Type B pancreatic cell (in vitro differentiated cells): Measurements from ENCODE around the gene TMUB1. TPM values are rescaled to one million over a fixed set of nuclear protein-coding genes. Genes with fewer than 3 reads are reported as not detected.

Experiments used
- DNase-seq: peaks from one replicate; pipeline ENCODE4 v3.0.0; 2021; ENCODE audit warnings: mixed read lengths; ENCODE audit not compliant: unreplicated experiment; ENCODE audit errors: extremely low spot score
- H3K27ac Mint-ChIP-seq: 2 replicates; pipeline ENCODE4 v1.8.0; 2021; ENCODE audit warnings: mild to moderate bottlenecking, mixed read lengths
- H3K27me3 Mint-ChIP-seq: 2 replicates; pipeline ENCODE4 v1.8.0; 2021; ENCODE audit warnings: mixed read lengths
- H3K36me3 Mint-ChIP-seq: 2 replicates; pipeline ENCODE4 v1.8.0; 2021; ENCODE audit warnings: mixed read lengths
- H3K4me1 Mint-ChIP-seq: one replicate; pipeline ENCODE4 v1.8.0; 2021; ENCODE audit warnings: mixed read lengths; ENCODE audit not compliant: unreplicated experiment
- H3K4me3 Mint-ChIP-seq: 2 replicates; pipeline ENCODE4 v1.8.0; 2021; ENCODE audit warnings: mild to moderate bottlenecking, mixed read lengths
- H3K9me3 Mint-ChIP-seq: 2 replicates; pipeline ENCODE4 v1.8.0; 2021; ENCODE audit warnings: mixed read lengths
- CTCF ChIP-seq: fragments of 200-600 bp; sonication (generic); conservative IDR thresholded peaks from 2 replicates; pipeline ENCODE4 v1.5.0; 2021; ENCODE audit warnings: antibody characterized with exemption, mild to moderate bottlenecking
- total RNA-seq: library from RNA; stranded (reverse); gene quantifications from 2 replicates; pipeline ENCODE4 v1.2.1, GENCODE V29; 2021; ENCODE audit warnings: low replicate concordance

The TMUB1 gene
- total RNA-seq, 1 donor from 2014 or later, result 37.9 TPM

DNA sequence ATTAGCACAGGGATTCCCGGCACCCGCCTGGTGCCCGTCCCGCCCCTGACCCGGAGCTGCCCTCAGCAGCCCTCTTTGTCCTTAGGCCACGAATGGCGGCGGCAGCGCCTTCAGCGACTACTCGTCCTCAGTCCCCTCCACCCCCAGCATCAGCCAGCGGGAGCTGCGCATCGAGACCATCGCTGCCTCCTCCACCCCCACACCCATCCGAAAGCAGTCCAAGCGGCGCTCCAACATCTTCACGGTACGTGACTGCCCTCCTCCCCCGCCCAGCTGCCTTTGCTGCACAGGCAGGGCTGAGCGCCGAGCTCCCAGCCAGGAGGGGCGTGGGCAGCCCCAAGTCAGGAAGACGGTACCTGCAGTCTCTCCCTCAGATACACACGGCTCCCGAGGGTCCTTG is 36.6 kb upstream of the TMUB1 start:
- no peak for TF ChIP-seq CTCF
- H3K36me3 Mint-ChIP-seq, result peaks cover 12% of the 10 kb centered on the region
- no peak for DNase-seq
- H3K27me3 Mint-ChIP-seq, result peaks cover 6% of the 10 kb centered on the region
- H3K4me3 Mint-ChIP-seq, result no peak overlapping the region
- peaks cover 15% of the 10 kb centered on the region for H3K4me1 Mint-ChIP-seq
- H3K9me3 Mint-ChIP-seq, result no peaks in the 10 kb centered on the region
- no peak overlapping the region for H3K27ac Mint-ChIP-seq

DNA sequence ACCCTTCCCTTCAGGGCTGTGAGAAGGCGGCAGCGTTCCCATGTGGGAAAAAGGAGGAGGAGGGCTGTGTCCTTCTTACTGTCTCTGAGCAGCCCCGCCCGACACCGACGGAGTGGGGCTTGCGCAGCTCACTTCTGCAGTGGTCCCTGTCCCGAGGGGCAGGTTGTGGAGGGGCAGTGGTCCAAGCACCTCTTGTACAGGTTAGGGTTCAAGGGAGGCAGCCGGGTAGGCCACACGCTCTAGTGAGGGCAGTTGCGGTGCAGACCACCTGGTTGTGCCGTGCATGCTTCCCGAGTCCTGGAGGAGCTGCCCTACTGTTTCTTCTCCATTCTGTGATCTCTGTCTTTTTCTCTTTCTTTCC is 35.7 kb upstream of the TMUB1 start:
- DNase-seq, result no peak
- Mint-ChIP-seq H3K4me3 (no peak overlapping the region), H3K9me3 (no peaks in the 10 kb centered on the region), H3K27me3 (peaks cover 5% of the 10 kb centered on the region), H3K36me3 (peaks cover 10% of the 10 kb centered on the region), H3K27ac (peak overlapping the region; percentile 52), H3K4me1 (peaks cover 8% of the 10 kb centered on the region)
- TF ChIP-seq CTCF, result no peak

GRCh38 chr7:151118108-151119054 is 35.1 kb upstream of the TMUB1 start:
- peaks cover 9% of the 10 kb centered on the region for H3K4me1 Mint-ChIP-seq
- DNase-seq, result no peak
- H3K4me3 Mint-ChIP-seq, result no peak overlapping the region
- no peaks in the 10 kb centered on the region for H3K9me3 Mint-ChIP-seq
- H3K27me3 Mint-ChIP-seq, result peaks cover 3% of the 10 kb centered on the region
- peaks cover 7% of the 10 kb centered on the region for H3K36me3 Mint-ChIP-seq
- no peak overlapping the region for H3K27ac Mint-ChIP-seq
- no peak for TF ChIP-seq CTCF

GRCh38 chr7:151117565-151117964 is 34.3 kb upstream of the TMUB1 start:
- TF ChIP-seq CTCF, result no peak
- Mint-ChIP-seq H3K4me3 (no peak overlapping the region), H3K27me3 (peaks cover 3% of the 10 kb centered on the region), H3K36me3 (peaks cover 7% of the 10 kb centered on the region), H3K9me3 (no peaks in the 10 kb centered on the region), H3K4me1 (peaks cover 15% of the 10 kb centered on the region), H3K27ac (no peak overlapping the region)
- no peak for DNase-seq

GRCh38 chr7:151116603-151117440 is 33.5 kb upstream of the TMUB1 start:
- DNase-seq, result no peak
- Mint-ChIP-seq H3K27me3 (peaks cover 3% of the 10 kb centered on the region), H3K4me3 (peak overlapping the region; percentile 92), H3K4me1 (peaks cover 15% of the 10 kb centered on the region), H3K9me3 (no peaks in the 10 kb centered on the region), H3K36me3 (peaks cover 7% of the 10 kb centered on the region), H3K27ac (peak overlapping the region; percentile 95)
- no peak for TF ChIP-seq CTCF
